GM19193 (cell line): Measurements from ENCODE around the gene CD38.

Experiments used
- POLR2A ChIP-seq: IDR thresholded peaks from 4 replicates; pipeline ENCODE4 v1.6.1; 2011; ENCODE audit not compliant: insufficient read depth, insufficient read length; ENCODE audit errors: extremely low read depth

The CD38 gene

GRCh38 chr4:15754323-15754722 lies 23.8 kb upstream of the CD38 start:
- TF ChIP-seq POLR2A: no peak

GRCh38 chr4:15755321-15756155 lies 22.6 kb upstream of the CD38 start:
- TF ChIP-seq POLR2A: no peak

- no peak for TF ChIP-seq POLR2A
Observed at GRCh38 chr4:15756361-15756861, 21.7 kb upstream of the CD38 start.

- no peak for TF ChIP-seq POLR2A
Observed at GRCh38 chr4:15757054-15757453, 21.1 kb upstream of the CD38 start.

GRCh38 chr4:15758294-15758693 lies 19.8 kb upstream of the CD38 start:
- no peak for TF ChIP-seq POLR2A

GRCh38 chr4:15765391-15765790 lies 12.7 kb upstream of the CD38 start:
- TF ChIP-seq POLR2A: no peak

- no peak for TF ChIP-seq POLR2A
Observed at GRCh38 chr4:15765910-15766697, 12.0 kb upstream of the CD38 start.

- TF ChIP-seq POLR2A: no peak
Observed at GRCh38 chr4:15766821-15767220, 11.3 kb upstream of the CD38 start.

GRCh38 chr4:15769202-15769601 lies 8.9 kb upstream of the CD38 start:
- TF ChIP-seq POLR2A: no peak

- no peak for TF ChIP-seq POLR2A
Observed at GRCh38 chr4:15771216-15772058, 6.7 kb upstream of the CD38 start.

GRCh38 chr4:15774020-15774420 lies 4.1 kb upstream of the CD38 start:
- no peak for TF ChIP-seq POLR2A

GRCh38 chr4:15776871-15777648 lies 1.1 kb upstream of the CD38 start:
- no peak for TF ChIP-seq POLR2A

- no peak for TF ChIP-seq POLR2A
Observed at GRCh38 chr4:15777697-15778288, 335 bp upstream of the CD38 start.

GRCh38 chr4:15779306-15779705 lies 1.2 kb downstream of the CD38 start:
- TF ChIP-seq POLR2A: no peak
